Neural progenitor cell (in vitro differentiated cells): ENCODE measurements around the gene TENM3. TPM values are rescaled to one million over a fixed set of nuclear protein-coding genes. Genes with fewer than 3 reads are reported as not detected.

Experiments
- DNase-seq: peaks from one replicate; pipeline ENCODE4 v3.0.0-alpha.2; 2016; ENCODE audit warnings: low spot score
- H2AFZ ChIP-seq: fragments of 200-600 bp; sonication (generic); replicated peaks from 2 replicates; pipeline ENCODE4 v1.6.1; 2016; ENCODE audit warnings: antibody characterized with exemption
- H3F3A ChIP-seq: fragments of 200-600 bp; sonication (generic); 2 replicates; pipeline ENCODE4 v1.6.1; 2016; ENCODE audit warnings: antibody characterized with exemption, low read depth
- H3K27ac ChIP-seq: fragments of 200-600 bp; sonication (generic); 2 replicates; pipeline ENCODE4 v1.5.1; 2016; ENCODE audit warnings: mild to moderate bottlenecking
- H3K27me3 ChIP-seq: fragments of 200-600 bp; sonication (generic); 2 replicates; pipeline ENCODE4 v1.6.1; 2016; ENCODE audit warnings: mild to moderate bottlenecking, moderate library complexity
- H3K36me3 ChIP-seq: fragments of 200-600 bp; sonication (generic); 2 replicates; pipeline ENCODE4 v1.5.1; 2016
- H3K4me1 ChIP-seq: fragments of 200-600 bp; sonication (generic); 2 replicates; pipeline ENCODE4 v1.6.1; 2016; ENCODE audit warnings: mixed run types
- H3K4me2 ChIP-seq: fragments of 200-600 bp; sonication (generic); 2 replicates; pipeline ENCODE4 v1.6.1; 2016
- H3K4me3 ChIP-seq: fragments of 200-600 bp; sonication (generic); 2 replicates; pipeline ENCODE4 v1.5.1; 2016
- H3K79me2 ChIP-seq: fragments of 200-600 bp; sonication (generic); 2 replicates; pipeline ENCODE4 v1.6.1; 2016; ENCODE audit warnings: low read depth
- H3K9ac ChIP-seq: fragments of 200-600 bp; sonication (generic); 2 replicates; pipeline ENCODE4 v1.6.1; 2016
- H3K9me3 ChIP-seq: fragments of 200-600 bp; sonication (generic); 2 replicates; pipeline ENCODE4 v1.5.1; 2016; ENCODE audit warnings: low read depth
- H4K20me1 ChIP-seq: fragments of 200-600 bp; sonication (generic); 2 replicates; pipeline ENCODE4 v1.6.1; 2016; ENCODE audit warnings: low read depth
- H3K27ac Mint-ChIP-seq: 3 replicates; pipeline ENCODE4 v1.8.0; 2021; ENCODE audit warnings: mixed read lengths
- H3K27me3 Mint-ChIP-seq: 2 replicates; pipeline ENCODE4 v1.8.0; 2022; ENCODE audit warnings: low read depth, mild to moderate bottlenecking, inconsistent platforms, moderate library complexity, mixed read lengths; ENCODE audit not compliant: insufficient read depth
- H3K36me3 Mint-ChIP-seq: 3 replicates; pipeline ENCODE4 v1.8.0; 2021; ENCODE audit warnings: mixed read lengths
- H3K4me1 Mint-ChIP-seq: 3 replicates; pipeline ENCODE4 v1.8.0; 2021; ENCODE audit warnings: mixed read lengths
- H3K4me3 Mint-ChIP-seq: 3 replicates; pipeline ENCODE4 v1.8.0; 2021; ENCODE audit warnings: mild to moderate bottlenecking, moderate library complexity, mixed read lengths
- H3K9me3 Mint-ChIP-seq: 3 replicates; pipeline ENCODE4 v1.8.0; 2020; ENCODE audit warnings: mixed read lengths
- EZH2 ChIP-seq: fragments of 200-600 bp; sonication (generic); IDR thresholded peaks from 2 replicates; pipeline ENCODE4 v1.6.1; 2017; ENCODE audit warnings: antibody characterized with exemption, mild to moderate bottlenecking, moderate library complexity
- EZH2phosphoT487 ChIP-seq: fragments of 200-600 bp; sonication (generic); IDR thresholded peaks from 2 replicates; pipeline ENCODE4 v1.6.1; 2017; ENCODE audit warnings: antibody characterized with exemption
- total RNA-seq: library from RNA; depleted of rRNA; stranded (reverse); fragments of >200 nt; gene quantifications from 2 replicates; pipeline ENCODE4 v1.2.3, GENCODE V29; 2015; ENCODE audit warnings: low replicate concordance
- TF ChIP-seq, protein P1 (sequence below): fragments of 200-600 bp; sonication (generic); IDR thresholded peaks from 2 replicates; pipeline ENCODE4 v1.5.1; 2017; ENCODE audit warnings: antibody characterized with exemption, mild to moderate bottlenecking

Gene TENM3
- total RNA-seq, 1 donor from 2014 or later = 78.7 TPM

- Histone ChIP-seq H2AFZ (no peak overlapping the region), H3K36me3 (no peaks in the 10 kb centered on the region), H3K27ac (peak overlapping the region; percentile 13), H3K27me3 (no peaks in the 10 kb centered on the region), H3K4me3 (no peak overlapping the region), H3K79me2 (no peaks in the 10 kb centered on the region), H3K9ac (no peak overlapping the region), H3K4me1 (peaks cover 9% of the 10 kb centered on the region), H3F3A (peaks cover 10% of the 10 kb centered on the region), H3K4me2 (no peak overlapping the region), H3K9me3 (no peaks in the 10 kb centered on the region), H4K20me1 (no peaks in the 10 kb centered on the region)
- no peak overlapping the region for H3K4me3 Mint-ChIP-seq
- no peaks in the 10 kb centered on the region for H3K9me3 Mint-ChIP-seq
- no peak overlapping the region for H3K27ac Mint-ChIP-seq
- peaks cover 16% of the 10 kb centered on the region for H3K4me1 Mint-ChIP-seq
- peaks cover 24% of the 10 kb centered on the region for H3K36me3 Mint-ChIP-seq
- no peak for TF ChIP-seq EZH2phosphoT487
- TF ChIP-seq EZH2 = no peak
- TF ChIP-seq, protein P1, sequence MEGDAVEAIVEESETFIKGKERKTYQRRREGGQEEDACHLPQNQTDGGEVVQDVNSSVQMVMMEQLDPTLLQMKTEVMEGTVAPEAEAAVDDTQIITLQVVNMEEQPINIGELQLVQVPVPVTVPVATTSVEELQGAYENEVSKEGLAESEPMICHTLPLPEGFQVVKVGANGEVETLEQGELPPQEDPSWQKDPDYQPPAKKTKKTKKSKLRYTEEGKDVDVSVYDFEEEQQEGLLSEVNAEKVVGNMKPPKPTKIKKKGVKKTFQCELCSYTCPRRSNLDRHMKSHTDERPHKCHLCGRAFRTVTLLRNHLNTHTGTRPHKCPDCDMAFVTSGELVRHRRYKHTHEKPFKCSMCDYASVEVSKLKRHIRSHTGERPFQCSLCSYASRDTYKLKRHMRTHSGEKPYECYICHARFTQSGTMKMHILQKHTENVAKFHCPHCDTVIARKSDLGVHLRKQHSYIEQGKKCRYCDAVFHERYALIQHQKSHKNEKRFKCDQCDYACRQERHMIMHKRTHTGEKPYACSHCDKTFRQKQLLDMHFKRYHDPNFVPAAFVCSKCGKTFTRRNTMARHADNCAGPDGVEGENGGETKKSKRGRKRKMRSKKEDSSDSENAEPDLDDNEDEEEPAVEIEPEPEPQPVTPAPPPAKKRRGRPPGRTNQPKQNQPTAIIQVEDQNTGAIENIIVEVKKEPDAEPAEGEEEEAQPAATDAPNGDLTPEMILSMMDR = no peak
- no peaks in the 10 kb centered on the region for H3K27me3 Mint-ChIP-seq
- no peak for DNase-seq
These were observed 451.8 kb downstream of the TENM3 start for GRCh38 chr4:182695009-182695408.

DNA sequence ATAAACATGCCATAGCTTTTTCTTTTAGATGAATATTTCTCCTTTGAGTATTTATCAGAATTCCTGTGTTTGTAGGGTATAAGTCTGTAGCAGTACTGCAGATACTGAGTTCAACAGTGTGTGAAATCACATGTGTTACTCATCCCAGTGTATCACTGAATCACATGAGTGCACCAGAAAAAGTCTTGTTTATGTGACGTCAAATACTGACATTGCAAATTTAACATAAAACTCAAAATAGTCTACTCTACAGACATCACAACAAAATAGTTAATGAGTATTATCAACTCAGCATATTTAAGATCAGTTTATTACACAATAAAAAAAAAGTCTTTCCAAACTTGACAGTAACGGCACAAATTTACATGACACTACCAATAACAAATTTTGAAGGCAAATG lies 452.6 kb downstream of the TENM3 start:
- Mint-ChIP-seq H3K36me3 (peaks cover 20% of the 10 kb centered on the region), H3K9me3 (no peaks in the 10 kb centered on the region), H3K4me1 (peaks cover 16% of the 10 kb centered on the region), H3K27ac (no peak overlapping the region), H3K4me3 (no peak overlapping the region), H3K27me3 (no peaks in the 10 kb centered on the region)
- H3K9me3 ChIP-seq = no peaks in the 10 kb centered on the region
- peaks cover 10% of the 10 kb centered on the region for H3F3A ChIP-seq
- H3K27me3 ChIP-seq = no peaks in the 10 kb centered on the region
- H3K27ac ChIP-seq = no peak overlapping the region
- H2AFZ ChIP-seq = no peak overlapping the region
- no peak overlapping the region for H3K4me3 ChIP-seq
- H3K9ac ChIP-seq = no peak overlapping the region
- no peaks in the 10 kb centered on the region for H3K36me3 ChIP-seq
- H3K4me2 ChIP-seq = no peak overlapping the region
- no peak for DNase-seq
- no peaks in the 10 kb centered on the region for H4K20me1 ChIP-seq
- H3K4me1 ChIP-seq = peaks cover 9% of the 10 kb centered on the region
- no peaks in the 10 kb centered on the region for H3K79me2 ChIP-seq
- TF ChIP-seq EZH2phosphoT487 (no peak), EZH2 (no peak)
- TF ChIP-seq, protein P1 = no peak

DNA sequence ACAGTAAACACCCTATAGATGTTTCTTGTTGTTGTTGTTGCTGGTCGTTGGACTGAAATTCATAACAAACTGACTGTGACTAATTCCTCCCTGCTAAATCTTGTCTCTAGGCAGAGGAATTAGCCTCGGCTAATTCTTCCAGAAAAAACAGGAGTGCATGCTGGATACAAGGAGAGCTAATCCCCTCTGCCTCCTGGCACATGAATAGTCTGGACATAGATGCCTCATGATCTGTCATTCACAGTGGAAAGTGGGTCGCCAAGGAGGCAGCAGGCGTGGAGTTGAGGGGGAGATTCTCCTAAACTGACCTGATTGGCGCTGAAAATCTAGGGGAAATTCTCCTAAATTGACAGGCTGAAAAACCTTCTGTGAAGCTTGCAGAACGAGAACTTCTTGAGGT lies 453.9 kb downstream of the TENM3 start:
- Mint-ChIP-seq H3K9me3 (no peaks in the 10 kb centered on the region), H3K27ac (no peak overlapping the region)
- no peak for TF ChIP-seq EZH2phosphoT487
- no peak for TF ChIP-seq EZH2
- TF ChIP-seq, protein P1 = no peak

More for the DNA sequence above, 453.9 kb downstream of the TENM3 start:
- Histone ChIP-seq H3K4me3 (no peak overlapping the region), H3K27me3 (no peaks in the 10 kb centered on the region), H3F3A (peaks cover 10% of the 10 kb centered on the region), H4K20me1 (no peaks in the 10 kb centered on the region), H2AFZ (no peak overlapping the region), H3K4me2 (no peak overlapping the region), H3K79me2 (no peaks in the 10 kb centered on the region), H3K4me1 (peaks cover 9% of the 10 kb centered on the region), H3K9me3 (no peaks in the 10 kb centered on the region), H3K36me3 (no peaks in the 10 kb centered on the region), H3K27ac (no peak overlapping the region), H3K9ac (no peak overlapping the region)
- peaks cover 16% of the 10 kb centered on the region for H3K4me1 Mint-ChIP-seq
- peak; percentile 61 for DNase-seq
- H3K4me3 Mint-ChIP-seq = no peak overlapping the region
- peaks cover 21% of the 10 kb centered on the region for H3K36me3 Mint-ChIP-seq
- H3K27me3 Mint-ChIP-seq = no peaks in the 10 kb centered on the region
